HG03520 (cell line): ENCODE measurements around the gene CDKN2AIP.
"Not testable (repeated sequence)": the region's sequence is repeated elsewhere in the genome, so short reads cannot be mapped to it uniquely, and the experiment has no call there.

ENCODE experiments used
- ATAC-seq: cut with Tn5 transposase; IDR thresholded peaks from one replicate; pipeline ENCODE4 v1.9.1; 2021; ENCODE audit warnings: mild to moderate bottlenecking, moderate library complexity; ENCODE audit not compliant: unreplicated experiment

The CDKN2AIP gene

GRCh38 chr4:183445097-183445428 is 627 bp downstream of the CDKN2AIP start:
- peak; percentile 13 for ATAC-seq

GRCh38 chr4:183447646-183448045 is 3.2 kb downstream of the CDKN2AIP start:
- ATAC-seq: no peak

- no peak for ATAC-seq
Measured at GRCh38 chr4:183448436-183448835, 4.0 kb downstream of the CDKN2AIP start.

GRCh38 chr4:183449193-183449882 is 4.9 kb downstream of the CDKN2AIP start:
- no peak for ATAC-seq

GRCh38 chr4:183450108-183450507 is 5.7 kb downstream of the CDKN2AIP start:
- no peak for ATAC-seq

GRCh38 chr4:183455431-183456195 is 11.2 kb downstream of the CDKN2AIP start:
- ATAC-seq: no peak

- ATAC-seq: no peak
Measured at GRCh38 chr4:183458005-183458404, 13.6 kb downstream of the CDKN2AIP start.

GRCh38 chr4:183463903-183464619 is 19.6 kb downstream of the CDKN2AIP start:
- not testable (repeated sequence) for ATAC-seq

- ATAC-seq: not testable (repeated sequence)
Measured at GRCh38 chr4:183465879-183466278, 21.4 kb downstream of the CDKN2AIP start.

- no peak for ATAC-seq
Measured at GRCh38 chr4:183467246-183467645, 22.8 kb downstream of the CDKN2AIP start.

GRCh38 chr4:183468210-183469095 is 24.0 kb downstream of the CDKN2AIP start:
- no peak for ATAC-seq

GRCh38 chr4:183469285-183469684 is 24.8 kb downstream of the CDKN2AIP start:
- no peak for ATAC-seq

GRCh38 chr4:183469936-183470335 is 25.5 kb downstream of the CDKN2AIP start:
- no peak for ATAC-seq

- ATAC-seq: no peak
Measured at GRCh38 chr4:183470821-183471220, 26.4 kb downstream of the CDKN2AIP start.

GRCh38 chr4:183471946-183472708 is 27.7 kb downstream of the CDKN2AIP start:
- ATAC-seq: peak; percentile 79

- ATAC-seq: no peak
Measured at GRCh38 chr4:183478123-183478522, 33.7 kb downstream of the CDKN2AIP start.

- no peak for ATAC-seq
Measured at GRCh38 chr4:183478926-183479325, 34.5 kb downstream of the CDKN2AIP start.

- ATAC-seq: not testable (repeated sequence)
Measured at GRCh38 chr4:183482515-183483095, 38.2 kb downstream of the CDKN2AIP start.

GRCh38 chr4:183483997-183484396 is 39.6 kb downstream of the CDKN2AIP start:
- no peak for ATAC-seq
